HG03196 (cell line): ENCODE measurements around the gene NCK1.
A peak's percentile ranks its signal among the peaks of the same experiment; 100 is the strongest.
"Not testable (repeated sequence)": the region's sequence is repeated elsewhere in the genome, so short reads cannot be mapped to it uniquely, and the experiment has no call there.

Experiments used
- ATAC-seq: cut with Tn5 transposase; IDR thresholded peaks from one replicate; pipeline ENCODE4 v1.9.1; 2021; ENCODE audit not compliant: unreplicated experiment

The NCK1 gene

GRCh38 chr3:136862617-136863322, 762 bp downstream of the NCK1 start:
- ATAC-seq: peak; percentile 22

- no peak for ATAC-seq
Observed at GRCh38 chr3:136869282-136869681, 7.3 kb downstream of the NCK1 start.

GRCh38 chr3:136872258-136872657, 10.2 kb downstream of the NCK1 start:
- ATAC-seq: not testable (repeated sequence)

- ATAC-seq: not testable (repeated sequence)
Observed at GRCh38 chr3:136879510-136879909, 17.5 kb downstream of the NCK1 start.

- ATAC-seq: no peak
Observed at GRCh38 chr3:136882571-136882970, 20.6 kb downstream of the NCK1 start.

GRCh38 chr3:136883967-136884720, 22.1 kb downstream of the NCK1 start:
- ATAC-seq: no peak

GRCh38 chr3:136885357-136886213, 23.6 kb downstream of the NCK1 start:
- peak; percentile 41 for ATAC-seq

GRCh38 chr3:136889947-136890346, 27.9 kb downstream of the NCK1 start:
- ATAC-seq: no peak

- ATAC-seq: no peak
Observed at GRCh38 chr3:136891934-136892855, 30.2 kb downstream of the NCK1 start.

GRCh38 chr3:136893848-136894443, 31.9 kb downstream of the NCK1 start:
- no peak for ATAC-seq

GRCh38 chr3:136897171-136897570, 35.2 kb downstream of the NCK1 start:
- not testable (repeated sequence) for ATAC-seq

- no peak for ATAC-seq
Observed at GRCh38 chr3:136898549-136898948, 36.5 kb downstream of the NCK1 start.

GRCh38 chr3:136898954-136899353, 36.9 kb downstream of the NCK1 start:
- ATAC-seq: no peak

GRCh38 chr3:136899622-136900158, 37.7 kb downstream of the NCK1 start:
- ATAC-seq: no peak

GRCh38 chr3:136900694-136901093, 38.7 kb downstream of the NCK1 start:
- ATAC-seq: not testable (repeated sequence)

- ATAC-seq: no peak
Observed at GRCh38 chr3:136901391-136901790, 39.4 kb downstream of the NCK1 start.

GRCh38 chr3:136902530-136902929, 40.5 kb downstream of the NCK1 start:
- ATAC-seq: not testable (repeated sequence)

GRCh38 chr3:136903899-136904298, 41.9 kb downstream of the NCK1 start:
- ATAC-seq: no peak

GRCh38 chr3:136904746-136905145, 42.7 kb downstream of the NCK1 start:
- no peak for ATAC-seq

GRCh38 chr3:136905549-136905948, 43.5 kb downstream of the NCK1 start:
- ATAC-seq: no peak
